KMS-11 (cell line): ENCODE data around the gene DISP2.

Source experiments
- H2AFZ ChIP-seq: fragments of 200-600 bp; sonication (generic); 2 replicates; pipeline ENCODE4 v1.6.1; 2016; ENCODE audit warnings: antibody characterized with exemption, mixed run types, low read depth
- H3K27ac ChIP-seq: fragments of 200-600 bp; sonication (generic); 2 replicates; pipeline ENCODE4 v1.6.1; 2016; ENCODE audit warnings: mild to moderate bottlenecking, mixed run types
- H3K27me3 ChIP-seq: fragments of 200-600 bp; sonication (generic); 2 replicates; pipeline ENCODE4 v1.6.1; 2017; ENCODE audit warnings: mild to moderate bottlenecking, low read depth, mixed run types, moderate library complexity; ENCODE audit not compliant: insufficient read depth
- H3K36me3 ChIP-seq: fragments of 200-600 bp; sonication (generic); 2 replicates; pipeline ENCODE4 v1.6.1; 2017; ENCODE audit warnings: mild to moderate bottlenecking, mixed run types; ENCODE audit not compliant: insufficient read depth
- H3K4me1 ChIP-seq: fragments of 200-600 bp; sonication (generic); 2 replicates; pipeline ENCODE4 v1.6.1; 2016; ENCODE audit warnings: mild to moderate bottlenecking, low read depth, mixed run types; ENCODE audit not compliant: poor library complexity, severe bottlenecking
- H3K4me2 ChIP-seq: fragments of 200-600 bp; sonication (generic); 2 replicates; pipeline ENCODE4 v1.7.0; 2016; ENCODE audit warnings: mild to moderate bottlenecking, mixed run types
- H3K4me3 ChIP-seq: fragments of 200-600 bp; sonication (generic); IDR thresholded peaks from 2 replicates; pipeline ENCODE4 v1.6.1; 2017; ENCODE audit warnings: low read depth, low read length, mixed read lengths; ENCODE audit not compliant: insufficient read depth
- H3K79me2 ChIP-seq: fragments of 200-600 bp; sonication (generic); 2 replicates; pipeline ENCODE4 v1.6.1; 2016; ENCODE audit warnings: low read depth, mixed run types; ENCODE audit not compliant: insufficient read depth
- H3K9ac ChIP-seq: fragments of 200-600 bp; sonication (generic); 2 replicates; pipeline ENCODE4 v1.6.1; 2016; ENCODE audit warnings: mild to moderate bottlenecking, mixed run types
- H4K20me1 ChIP-seq: fragments of 200-600 bp; sonication (generic); 2 replicates; pipeline ENCODE4 v1.6.1; 2016; ENCODE audit warnings: mild to moderate bottlenecking, mixed run types; ENCODE audit not compliant: insufficient read depth
- CTCF ChIP-seq: fragments of 200-600 bp; sonication (generic); conservative IDR thresholded peaks from 2 replicates; pipeline ENCODE4 v1.6.1; 2017; ENCODE audit warnings: low read depth, mild to moderate bottlenecking, antibody characterized with exemption, low read length, moderate library complexity, mixed read lengths

DISP2 gene

GRCh38 chr15:40424483-40425115 is 66.6 kb downstream of the DISP2 start:
- H3K27me3 ChIP-seq = no peaks in the 10 kb centered on the region
- no peak for TF ChIP-seq CTCF
- no peak overlapping the region for H2AFZ ChIP-seq
- H3K36me3 ChIP-seq = no peaks in the 10 kb centered on the region
- H3K9ac ChIP-seq = no peak overlapping the region
- H3K4me3 ChIP-seq = no peak overlapping the region
- no peak overlapping the region for H3K4me2 ChIP-seq
- H4K20me1 ChIP-seq = no peaks in the 10 kb centered on the region
- H3K27ac ChIP-seq = no peak overlapping the region
- no peaks in the 10 kb centered on the region for H3K4me1 ChIP-seq
- H3K79me2 ChIP-seq = no peaks in the 10 kb centered on the region

DNA sequence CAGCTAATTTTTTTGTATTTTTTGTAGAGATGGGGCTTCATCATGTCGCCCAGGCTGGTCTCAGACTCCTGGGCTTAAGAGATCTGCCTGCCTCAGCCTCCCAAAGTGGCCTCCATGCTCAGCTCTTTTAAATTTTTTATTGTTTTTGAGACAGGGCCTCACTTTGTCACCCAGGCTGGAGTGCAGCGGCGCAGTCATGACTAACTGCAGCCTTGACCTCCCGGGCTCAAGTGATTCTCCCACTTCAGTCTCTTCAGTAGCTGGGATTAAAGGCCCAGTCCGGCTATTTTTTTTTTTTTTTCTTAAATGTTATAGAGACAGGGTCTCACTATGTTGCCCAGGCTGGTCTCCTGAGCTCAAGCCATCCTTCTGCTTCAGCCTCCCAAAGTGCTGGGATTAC is 67.7 kb downstream of the DISP2 start:
- Histone ChIP-seq H3K4me1 (no peaks in the 10 kb centered on the region), H4K20me1 (no peaks in the 10 kb centered on the region), H3K4me2 (no peak overlapping the region), H3K27me3 (no peaks in the 10 kb centered on the region), H3K9ac (no peak overlapping the region), H3K36me3 (no peaks in the 10 kb centered on the region), H2AFZ (no peak overlapping the region), H3K4me3 (no peak overlapping the region), H3K27ac (no peak overlapping the region), H3K79me2 (no peaks in the 10 kb centered on the region)
- no peak for TF ChIP-seq CTCF

GRCh38 chr15:40427188-40427587 is 69.2 kb downstream of the DISP2 start:
- Histone ChIP-seq H3K4me3 (no peak overlapping the region), H3K79me2 (no peaks in the 10 kb centered on the region), H3K4me2 (no peak overlapping the region), H4K20me1 (no peaks in the 10 kb centered on the region), H3K27me3 (no peaks in the 10 kb centered on the region), H2AFZ (no peak overlapping the region), H3K4me1 (no peaks in the 10 kb centered on the region), H3K9ac (no peak overlapping the region), H3K27ac (no peak overlapping the region), H3K36me3 (no peaks in the 10 kb centered on the region)
- no peak for TF ChIP-seq CTCF

DNA sequence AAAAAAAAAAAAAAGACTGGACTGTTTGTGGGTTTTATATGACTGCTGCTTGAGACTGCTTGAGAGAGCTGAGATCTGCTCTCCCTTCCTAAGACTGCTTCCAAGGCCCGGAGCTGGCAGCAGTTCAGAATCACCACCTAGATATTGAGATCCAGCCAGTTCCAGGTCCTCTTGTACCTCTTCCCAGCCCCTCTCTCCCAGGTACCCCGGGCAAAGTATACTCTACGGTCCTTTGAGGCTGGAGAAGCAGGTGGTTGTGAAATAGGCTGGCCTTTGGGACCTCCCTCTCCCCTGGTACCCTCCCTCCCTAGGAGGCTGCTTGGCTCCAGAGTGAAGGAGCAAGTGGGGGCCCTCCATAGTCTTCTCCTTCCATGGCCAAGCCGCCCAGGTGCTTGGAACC is 70.2 kb downstream of the DISP2 start:
- Histone ChIP-seq H4K20me1 (no peaks in the 10 kb centered on the region), H3K27me3 (no peaks in the 10 kb centered on the region), H2AFZ (no peak overlapping the region), H3K9ac (no peak overlapping the region), H3K4me3 (no peak overlapping the region), H3K79me2 (no peaks in the 10 kb centered on the region), H3K4me2 (no peak overlapping the region), H3K4me1 (no peaks in the 10 kb centered on the region), H3K27ac (no peak overlapping the region), H3K36me3 (no peaks in the 10 kb centered on the region)
- no peak for TF ChIP-seq CTCF
